IPS-15b (cell line): Measurements from ENCODE around the gene C3orf20.

Source experiments
- H3K27me3 ChIP-seq: one replicate; pipeline ENCODE4 v1.6.1; 2013; ENCODE audit warnings: low read length; ENCODE audit not compliant: control insufficient read depth, insufficient read depth
- H3K36me3 ChIP-seq: one replicate; pipeline ENCODE4 v1.6.1; 2013; ENCODE audit warnings: low read length; ENCODE audit not compliant: control insufficient read depth, insufficient read depth
- H3K4me1 ChIP-seq: one replicate; pipeline ENCODE4 v1.6.1; 2013; ENCODE audit warnings: mild to moderate bottlenecking, low read length; ENCODE audit not compliant: control insufficient read depth, insufficient read depth
- H3K4me3 ChIP-seq: one replicate; pipeline ENCODE4 v1.5.1; 2013; ENCODE audit warnings: low read depth, low read length
- H3K9ac ChIP-seq: one replicate; pipeline ENCODE4 v1.6.1; 2013; ENCODE audit warnings: low read depth, mild to moderate bottlenecking, low read length
- H3K9me3 ChIP-seq: one replicate; pipeline ENCODE4 v1.6.1; 2013; ENCODE audit warnings: mild to moderate bottlenecking, low read length; ENCODE audit not compliant: control insufficient read depth, insufficient read depth

The C3orf20 gene

DNA sequence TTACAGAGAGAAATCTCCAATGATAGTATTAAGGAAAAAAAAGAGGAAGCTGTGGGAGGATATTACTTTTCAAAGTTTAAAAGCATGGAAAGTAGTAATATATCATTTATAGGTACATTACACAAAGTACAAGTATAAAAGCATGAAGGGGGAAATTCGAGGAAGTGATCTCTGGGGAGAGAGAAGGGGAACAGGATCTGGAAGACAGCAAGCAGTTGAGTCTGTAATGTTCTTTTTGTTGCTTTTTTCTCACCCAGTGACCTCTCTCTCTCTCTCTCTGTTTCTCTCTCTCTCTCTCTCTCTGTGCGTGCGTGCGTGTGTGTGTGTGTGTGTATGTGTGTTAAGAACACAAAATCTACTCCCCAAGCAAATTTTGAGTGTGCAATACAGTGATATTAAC, 10.2 kb downstream of the C3orf20 start:
- no peak overlapping the region for H3K4me3 ChIP-seq
- no peak overlapping the region for H3K9ac ChIP-seq
- H3K4me1 ChIP-seq = no peaks in the 10 kb centered on the region
- H3K36me3 ChIP-seq = no peaks in the 10 kb centered on the region
- no peaks in the 10 kb centered on the region for H3K27me3 ChIP-seq
- H3K9me3 ChIP-seq = no peaks in the 10 kb centered on the region

DNA sequence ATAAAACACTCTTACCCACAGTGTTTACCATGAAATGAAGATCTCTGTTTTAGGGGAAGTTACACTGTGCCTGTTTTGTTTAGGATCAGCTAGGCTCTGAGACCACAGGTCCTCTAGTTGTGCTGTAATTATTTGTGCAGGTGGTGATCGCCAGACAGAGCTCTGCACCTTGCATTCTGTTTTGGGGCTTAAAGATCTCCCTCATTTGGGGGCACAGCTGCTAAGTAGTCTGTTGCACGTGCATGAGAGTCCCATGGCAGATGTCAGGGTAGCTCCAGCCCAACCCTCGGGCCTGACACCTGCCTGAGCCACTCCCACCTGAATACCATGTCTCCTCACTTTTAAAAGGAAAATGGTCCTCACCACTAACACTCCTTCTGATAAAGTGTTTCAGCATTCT, 12.4 kb downstream of the C3orf20 start:
- Histone ChIP-seq H3K4me3 (no peak overlapping the region), H3K9ac (no peak overlapping the region), H3K9me3 (no peaks in the 10 kb centered on the region), H3K27me3 (no peaks in the 10 kb centered on the region), H3K4me1 (no peaks in the 10 kb centered on the region), H3K36me3 (no peaks in the 10 kb centered on the region)

DNA sequence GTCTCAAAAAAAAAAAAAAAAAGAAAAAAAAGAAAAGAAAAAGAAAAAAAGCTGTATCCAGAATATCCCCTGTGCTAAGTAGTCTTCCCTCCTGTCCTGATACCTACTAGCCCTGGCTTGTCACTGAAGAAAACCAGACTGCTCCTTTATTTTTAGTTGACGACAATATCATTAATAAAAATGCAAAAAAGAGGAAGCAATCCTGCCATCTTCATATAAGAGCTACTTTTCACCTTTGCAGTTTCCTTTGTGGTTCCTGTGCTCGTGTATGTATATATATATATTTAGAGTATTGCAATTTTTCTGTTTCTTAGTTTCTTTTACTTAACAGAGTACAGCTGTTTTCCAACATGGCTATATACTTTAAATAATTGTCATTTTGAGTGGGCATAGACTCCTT, 13.6 kb downstream of the C3orf20 start:
- Histone ChIP-seq H3K4me3 (no peak overlapping the region), H3K4me1 (no peaks in the 10 kb centered on the region), H3K36me3 (no peaks in the 10 kb centered on the region), H3K9ac (no peak overlapping the region), H3K9me3 (no peaks in the 10 kb centered on the region), H3K27me3 (no peaks in the 10 kb centered on the region)

DNA sequence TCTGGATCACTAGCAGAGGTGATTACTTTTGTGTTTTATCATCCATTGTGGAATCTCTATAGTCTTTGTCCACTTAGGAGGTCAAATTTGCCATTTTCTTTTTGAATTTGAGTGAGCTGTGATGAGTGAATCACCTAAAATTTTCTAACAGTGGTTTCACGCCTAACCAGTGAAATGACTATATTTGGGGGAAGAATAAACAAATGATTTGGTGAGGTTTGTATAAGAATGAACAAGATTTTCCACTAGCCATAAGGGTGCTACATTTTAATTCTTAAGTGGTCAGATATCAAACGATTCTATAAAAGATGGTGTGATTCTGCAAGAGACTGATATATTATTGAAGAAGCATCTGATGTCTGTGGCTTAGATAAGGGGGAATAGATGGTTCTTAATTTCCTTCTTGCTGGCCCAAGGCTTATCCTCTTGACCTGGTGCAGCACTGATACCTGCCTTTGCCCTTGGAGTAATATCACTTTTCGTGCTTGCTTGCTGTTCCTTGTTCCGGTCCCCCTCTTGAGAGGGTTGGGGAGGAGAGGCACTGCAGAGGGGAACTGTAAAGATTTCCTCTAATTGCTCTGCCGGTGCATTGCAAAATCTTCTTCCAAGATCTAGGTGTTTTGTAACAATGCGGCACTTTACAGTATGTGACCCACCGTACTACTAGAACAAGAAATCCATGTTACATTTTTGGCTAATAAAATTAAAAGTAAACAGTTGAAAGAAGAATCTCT, 14.5 kb downstream of the C3orf20 start:
- no peaks in the 10 kb centered on the region for H3K36me3 ChIP-seq
- H3K4me3 ChIP-seq = no peak overlapping the region
- H3K4me1 ChIP-seq = no peaks in the 10 kb centered on the region
- no peaks in the 10 kb centered on the region for H3K27me3 ChIP-seq
- no peak overlapping the region for H3K9ac ChIP-seq
- no peaks in the 10 kb centered on the region for H3K9me3 ChIP-seq

DNA sequence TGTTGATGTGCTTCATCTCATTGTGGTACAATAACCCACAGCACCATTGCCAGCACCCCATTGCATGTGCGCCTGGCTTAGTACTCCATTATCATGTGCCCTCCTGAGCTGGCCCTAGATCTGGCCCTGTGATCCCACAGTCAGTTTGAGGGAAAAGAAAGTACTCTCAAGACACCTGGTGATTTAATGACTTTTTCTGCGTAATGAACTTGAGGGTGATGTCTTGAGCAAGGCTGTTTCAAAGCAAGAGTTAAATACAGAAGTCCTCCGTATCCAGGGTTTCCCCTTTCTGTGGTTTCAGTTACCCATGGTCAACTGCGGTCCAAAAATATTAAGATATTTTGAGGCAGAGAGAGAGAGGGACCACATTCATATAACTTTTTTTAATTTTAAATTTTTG, 16.3 kb downstream of the C3orf20 start:
- Histone ChIP-seq H3K27me3 (no peaks in the 10 kb centered on the region), H3K9ac (no peak overlapping the region), H3K36me3 (no peaks in the 10 kb centered on the region), H3K4me1 (no peaks in the 10 kb centered on the region), H3K4me3 (no peak overlapping the region), H3K9me3 (no peaks in the 10 kb centered on the region)

DNA sequence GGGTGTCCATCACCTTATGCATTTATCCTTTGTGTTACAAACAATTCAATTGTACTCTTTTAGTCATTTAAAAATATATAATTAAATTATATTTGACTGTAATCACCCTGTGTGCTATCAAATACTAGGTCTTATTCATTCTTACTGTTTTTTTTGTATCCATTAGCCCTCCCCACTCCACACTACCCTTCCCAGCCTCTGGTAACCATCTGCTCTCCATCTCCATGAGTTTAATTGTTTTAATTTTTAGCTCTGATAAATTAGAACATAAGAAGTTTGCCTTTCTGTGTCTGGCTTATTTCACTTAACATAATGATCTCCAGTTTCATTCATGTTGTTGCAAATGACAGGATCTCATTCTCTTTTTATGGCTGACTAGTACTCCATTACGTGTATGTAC, 16.8 kb downstream of the C3orf20 start:
- no peak overlapping the region for H3K4me3 ChIP-seq
- no peaks in the 10 kb centered on the region for H3K36me3 ChIP-seq
- H3K9me3 ChIP-seq = no peaks in the 10 kb centered on the region
- H3K27me3 ChIP-seq = no peaks in the 10 kb centered on the region
- no peak overlapping the region for H3K9ac ChIP-seq
- no peaks in the 10 kb centered on the region for H3K4me1 ChIP-seq

DNA sequence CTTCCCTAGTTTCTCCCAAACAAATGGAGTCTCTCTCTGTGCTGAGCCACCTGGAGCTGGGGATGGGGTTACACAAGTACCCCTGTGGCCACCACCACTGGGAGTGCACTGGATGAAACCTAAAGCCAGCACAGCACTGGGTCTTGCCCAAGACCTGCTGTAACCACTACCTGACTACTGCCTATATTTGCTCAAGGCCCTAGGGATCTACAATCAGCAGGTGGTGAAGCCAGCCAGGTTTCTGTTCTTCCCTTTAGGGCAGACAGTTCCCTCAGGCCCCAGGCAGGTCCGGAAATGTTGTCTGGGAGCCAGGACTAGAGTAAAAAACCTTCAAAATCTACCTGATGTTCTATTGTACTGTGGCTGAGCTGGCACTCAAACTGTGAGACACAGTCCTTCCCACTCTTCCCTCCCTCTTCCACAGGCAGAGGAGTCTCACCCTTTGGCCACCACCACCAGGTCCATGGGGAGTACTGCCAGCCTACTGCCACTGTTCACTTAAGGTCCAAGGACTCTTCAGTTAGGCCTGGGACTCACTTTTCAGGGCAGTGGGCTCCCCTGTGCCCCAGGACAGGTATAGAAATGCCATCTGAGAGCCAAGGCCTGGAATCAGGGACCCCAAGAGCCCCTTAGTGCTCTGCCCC, 23.8 kb downstream of the C3orf20 start:
- no peak overlapping the region for H3K4me3 ChIP-seq
- H3K27me3 ChIP-seq = no peaks in the 10 kb centered on the region
- no peaks in the 10 kb centered on the region for H3K9me3 ChIP-seq
- no peak overlapping the region for H3K9ac ChIP-seq
- H3K4me1 ChIP-seq = no peaks in the 10 kb centered on the region
- no peaks in the 10 kb centered on the region for H3K36me3 ChIP-seq

DNA sequence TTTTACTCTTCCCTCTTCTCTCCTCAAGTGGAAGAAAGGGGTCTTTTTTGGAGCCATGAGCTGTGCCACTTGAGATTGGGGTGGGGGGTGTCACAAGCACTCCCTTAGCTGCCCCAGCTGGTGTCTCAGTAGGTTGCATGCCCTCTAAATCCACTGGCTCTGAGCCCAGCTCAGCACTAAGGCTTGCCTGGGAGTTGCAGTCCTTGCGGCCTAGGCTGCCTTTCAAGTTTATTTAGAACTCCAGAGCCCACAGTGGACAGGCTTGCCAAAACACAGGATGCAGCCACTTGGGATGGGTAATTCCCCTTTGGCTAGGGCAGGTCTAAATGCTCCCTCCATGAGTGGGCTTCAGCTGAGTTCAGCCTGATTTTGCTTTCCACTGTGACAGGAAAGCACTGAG, 24.7 kb downstream of the C3orf20 start:
- no peaks in the 10 kb centered on the region for H3K9me3 ChIP-seq
- no peaks in the 10 kb centered on the region for H3K36me3 ChIP-seq
- no peak overlapping the region for H3K4me3 ChIP-seq
- no peaks in the 10 kb centered on the region for H3K27me3 ChIP-seq
- H3K4me1 ChIP-seq = no peaks in the 10 kb centered on the region
- no peak overlapping the region for H3K9ac ChIP-seq

DNA sequence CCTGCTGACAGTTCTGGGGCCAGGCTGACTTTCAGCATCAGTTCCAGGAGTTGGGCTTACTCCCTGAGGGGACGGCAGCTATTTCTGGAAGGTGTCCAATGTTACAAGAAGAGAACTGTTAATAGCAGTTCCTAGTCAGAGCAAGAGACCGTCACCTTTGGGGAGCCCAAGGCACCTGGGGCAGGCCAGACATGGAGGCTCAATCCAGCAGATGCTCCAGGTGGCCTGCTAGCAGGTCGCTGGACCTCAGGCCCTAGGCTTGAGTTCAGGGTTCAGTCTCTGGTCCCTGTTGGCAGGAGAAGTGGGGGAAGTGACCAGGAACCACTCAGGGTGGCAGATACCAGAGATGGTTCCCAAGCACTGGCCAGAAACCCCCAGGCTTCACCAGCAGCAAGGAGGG, 25.9 kb downstream of the C3orf20 start:
- Histone ChIP-seq H3K9me3 (no peaks in the 10 kb centered on the region), H3K36me3 (no peaks in the 10 kb centered on the region), H3K4me3 (no peak overlapping the region), H3K4me1 (no peaks in the 10 kb centered on the region), H3K27me3 (no peaks in the 10 kb centered on the region), H3K9ac (no peak overlapping the region)

DNA sequence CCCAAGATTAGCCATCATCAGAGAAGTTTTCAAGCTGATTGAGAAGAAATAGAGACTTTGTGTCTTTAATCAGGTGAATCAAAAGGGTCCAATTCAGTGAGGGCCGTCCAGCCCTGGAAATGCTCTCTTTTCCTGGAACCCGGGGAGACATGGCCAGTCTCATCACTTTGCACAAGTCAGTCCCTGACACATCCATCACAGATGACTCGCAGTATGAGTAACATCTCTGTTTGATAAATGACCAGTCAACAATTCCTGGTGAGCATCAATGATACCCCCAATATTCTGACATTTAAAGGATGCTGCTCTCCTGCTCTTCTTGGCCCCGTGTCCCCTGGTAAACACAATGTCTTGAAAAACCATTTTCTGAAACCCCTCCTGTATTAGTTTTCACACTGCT, 26.7 kb downstream of the C3orf20 start:
- no peak overlapping the region for H3K9ac ChIP-seq
- no peaks in the 10 kb centered on the region for H3K9me3 ChIP-seq
- H3K27me3 ChIP-seq = no peaks in the 10 kb centered on the region
- H3K4me3 ChIP-seq = no peak overlapping the region
- H3K36me3 ChIP-seq = no peaks in the 10 kb centered on the region
- H3K4me1 ChIP-seq = no peaks in the 10 kb centered on the region

DNA sequence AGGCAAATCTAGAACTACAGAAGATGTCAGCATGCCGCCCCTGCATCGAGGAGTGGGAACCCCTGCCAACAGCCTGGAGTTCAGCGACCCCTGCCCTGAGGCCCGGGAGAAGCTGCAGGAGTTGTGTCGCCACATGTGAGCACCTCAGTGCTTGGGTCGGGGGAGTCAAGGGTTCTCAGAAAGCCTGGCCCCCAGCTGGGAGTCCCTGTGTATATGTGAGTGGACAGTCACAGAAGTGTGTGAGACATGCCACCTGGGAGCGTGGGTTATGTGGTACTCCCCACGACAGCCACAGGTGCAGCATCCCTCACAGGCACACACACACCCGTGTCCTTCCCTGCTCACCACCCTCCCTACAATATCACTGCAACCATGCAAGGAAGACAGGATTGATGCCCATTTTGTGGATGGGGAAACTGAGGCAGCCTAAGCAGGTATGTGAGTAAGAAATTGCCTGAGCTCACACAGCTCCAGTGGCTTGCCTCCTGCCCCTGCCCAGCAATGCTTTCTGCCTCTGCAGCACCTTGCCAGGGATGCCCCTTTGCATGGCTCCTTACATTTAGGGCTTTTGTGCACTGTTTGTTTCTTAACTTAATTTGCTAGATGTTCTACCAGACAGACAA, 28.3 kb downstream of the C3orf20 start:
- H3K27me3 ChIP-seq = no peaks in the 10 kb centered on the region
- no peak overlapping the region for H3K9ac ChIP-seq
- no peaks in the 10 kb centered on the region for H3K36me3 ChIP-seq
- H3K4me1 ChIP-seq = no peaks in the 10 kb centered on the region
- no peak overlapping the region for H3K4me3 ChIP-seq
- H3K9me3 ChIP-seq = no peaks in the 10 kb centered on the region

DNA sequence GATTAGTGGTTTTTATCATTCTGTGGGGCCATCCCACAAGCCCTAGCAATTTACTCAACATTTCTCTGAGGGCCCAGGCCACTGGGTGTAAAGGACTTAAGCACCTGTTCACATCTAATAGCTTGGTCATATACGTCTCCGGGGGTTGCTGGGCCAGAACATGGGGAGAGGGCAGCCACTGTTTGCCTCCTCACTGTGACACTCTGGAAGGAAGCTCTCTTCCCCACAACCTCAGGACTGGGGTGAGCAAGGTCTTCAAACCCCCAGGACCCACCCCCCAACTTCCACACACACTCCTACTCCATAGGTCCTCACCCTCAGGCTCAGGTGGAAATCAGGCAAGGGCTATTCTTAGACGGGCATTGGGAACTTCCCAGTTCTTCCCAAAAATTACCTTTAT, 28.9 kb downstream of the C3orf20 start:
- no peaks in the 10 kb centered on the region for H3K27me3 ChIP-seq
- no peak overlapping the region for H3K4me3 ChIP-seq
- H3K9me3 ChIP-seq = no peaks in the 10 kb centered on the region
- H3K9ac ChIP-seq = no peak overlapping the region
- no peaks in the 10 kb centered on the region for H3K4me1 ChIP-seq
- no peaks in the 10 kb centered on the region for H3K36me3 ChIP-seq
